ENCODE results near the gene C3. TPM values are rescaled to one million over a fixed set of nuclear protein-coding genes. Genes with fewer than 3 reads are reported as not detected.
"Not testable (repeated sequence)": the region's sequence is repeated elsewhere in the genome, so short reads cannot be mapped to it uniquely, and the experiment has no call there.

C3 gene
- polyA plus RNA-seq, 1 donor, result 60.1 TPM

- DNase-seq, result no peak
These were observed 30.1 kb downstream of the C3 start for GRCh38 chr19:6690160-6690885.

DNA sequence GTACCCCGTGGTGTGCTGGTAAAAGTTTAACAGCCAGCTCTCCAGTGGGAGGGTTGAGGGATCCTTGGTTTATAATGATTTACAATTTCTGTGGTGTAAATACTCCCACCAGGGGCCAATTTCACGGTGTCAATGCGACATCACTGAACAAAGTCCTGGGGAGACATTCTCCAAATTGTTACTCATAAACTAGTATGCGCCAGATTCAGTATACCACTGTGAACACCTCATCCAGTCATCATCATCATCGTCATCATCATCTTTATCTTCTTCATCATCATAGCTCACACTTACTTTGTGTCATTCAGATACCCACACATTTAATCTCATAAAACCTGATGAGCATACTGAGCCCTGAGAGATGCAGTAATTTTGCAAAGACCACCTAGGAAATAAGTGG is 33.3 kb downstream of the C3 start:
- DNase-seq, result no peak

- no peak for DNase-seq
These were observed 33.8 kb downstream of the C3 start for GRCh38 chr19:6686628-6686975.

DNA sequence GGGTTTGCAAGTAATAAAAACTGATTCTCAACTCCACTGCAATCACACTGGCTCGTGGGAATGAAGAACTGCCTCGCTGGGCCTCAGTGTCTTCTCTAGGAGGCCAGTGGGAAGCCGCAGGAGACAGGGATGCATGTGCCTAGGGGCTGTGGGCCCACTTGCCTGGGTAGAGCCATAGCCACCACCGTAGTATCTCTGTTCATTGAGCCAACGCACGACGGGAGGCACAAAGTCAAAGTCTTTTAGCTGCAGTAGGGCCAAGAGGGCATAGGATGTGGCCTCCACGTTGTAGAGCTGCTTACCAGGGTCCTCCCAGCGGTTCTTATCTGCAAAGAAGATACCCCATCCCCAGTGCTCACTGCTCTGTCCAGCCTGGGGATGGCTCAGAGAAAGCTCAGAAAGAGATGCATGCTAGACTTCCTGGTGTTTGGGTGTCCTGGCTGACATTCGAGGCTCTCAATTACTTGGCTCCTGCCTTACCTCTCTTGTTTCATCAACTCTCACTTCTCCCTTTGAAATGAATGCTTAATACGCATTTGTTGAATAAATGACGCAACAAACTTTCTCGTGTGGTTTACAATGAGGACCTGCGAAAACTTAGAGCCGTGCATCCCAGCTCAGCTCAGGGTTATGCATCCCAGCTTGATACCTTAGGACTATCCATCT is 34.4 kb downstream of the C3 start:
- DNase-seq, result no peak

DNA sequence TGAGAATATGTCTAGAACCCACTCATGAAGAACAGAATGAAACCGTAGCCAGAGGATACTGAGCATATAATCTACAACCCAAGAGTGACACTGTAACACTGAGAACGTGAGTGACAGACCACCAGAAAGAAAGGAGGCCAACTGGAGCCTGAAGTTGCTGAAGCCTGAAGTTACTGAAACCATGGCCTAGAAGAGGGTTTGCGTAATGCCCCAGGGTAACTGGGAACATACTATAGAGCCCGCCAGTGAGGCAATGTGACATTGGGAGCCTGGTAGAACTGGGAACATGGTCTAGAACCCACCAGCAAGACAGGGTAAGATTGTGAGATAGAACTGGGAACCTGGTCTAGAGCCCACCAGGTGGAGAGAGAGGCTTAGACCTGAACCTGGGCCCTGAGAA is 35.0 kb downstream of the C3 start:
- DNase-seq, result no peak

- DNase-seq, result no peak
These were observed 36.5 kb downstream of the C3 start for GRCh38 chr19:6683971-6684370.

- DNase-seq, result no peak
These were observed 37.8 kb downstream of the C3 start for GRCh38 chr19:6682607-6683128.

DNA sequence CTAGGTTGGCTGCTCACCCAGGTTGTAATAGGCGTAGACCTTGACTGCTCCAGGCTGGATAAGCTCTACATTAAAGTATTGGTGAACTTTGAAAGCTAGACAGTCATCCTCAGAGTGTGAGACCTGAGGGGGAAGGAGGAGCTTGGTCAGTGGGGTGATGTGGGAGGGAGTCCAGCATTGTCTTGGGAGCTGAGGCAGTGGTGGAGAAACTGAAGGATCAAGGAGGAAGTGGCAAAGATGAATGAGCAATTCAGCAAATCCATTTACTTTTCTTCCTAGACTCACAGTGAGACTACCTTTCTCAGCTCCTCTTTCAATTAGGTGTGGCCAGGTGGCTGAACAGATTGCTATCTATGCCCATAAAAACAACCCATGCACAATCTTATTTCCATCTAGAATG is 40.3 kb downstream of the C3 start:
- DNase-seq, result no peak

GRCh38 chr19:6679139-6679538 is 41.3 kb downstream of the C3 start:
- DNase-seq, result no peak

- DNase-seq, result no peak
These were observed 41.8 kb downstream of the C3 start for GRCh38 chr19:6678690-6679109.

DNA sequence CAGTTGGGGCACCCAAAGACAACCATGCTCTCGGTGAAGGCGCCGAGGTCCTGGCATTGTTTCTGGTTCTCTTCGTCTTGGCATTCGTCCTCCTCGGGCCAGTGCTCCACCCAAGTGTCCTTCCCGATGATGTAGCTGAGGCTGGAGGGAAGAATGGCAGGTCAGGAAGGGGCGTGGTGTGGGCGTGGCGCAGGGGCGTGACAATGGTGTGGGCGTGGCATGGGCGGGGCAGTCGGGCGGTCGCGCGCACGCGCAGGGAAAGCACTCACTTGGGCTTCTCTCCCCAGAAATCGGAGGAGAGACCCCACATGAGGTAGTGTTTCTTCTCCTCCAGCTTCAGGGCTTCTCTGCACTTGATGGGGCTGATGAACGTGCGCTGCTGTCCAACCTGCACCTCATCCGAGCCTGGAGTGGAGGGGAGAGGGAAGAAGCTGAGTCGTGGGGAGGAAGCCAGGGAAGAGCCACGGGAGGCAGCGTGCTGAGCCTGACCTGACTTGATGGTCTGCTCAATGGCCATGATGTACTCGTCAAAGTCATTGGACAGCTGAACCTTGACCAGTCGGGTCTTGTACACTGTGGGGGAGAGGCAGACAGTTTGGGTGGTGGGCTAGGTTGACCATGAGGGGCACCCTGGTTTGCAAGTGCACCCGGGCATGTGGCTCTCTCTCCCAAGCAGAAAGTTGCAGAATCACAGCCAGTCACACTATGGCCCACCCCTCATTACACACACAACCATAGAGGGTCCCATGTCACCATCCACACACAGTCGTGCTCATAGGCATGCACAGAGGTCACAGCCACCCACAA is 42.4 kb downstream of the C3 start:
- DNase-seq, result no peak

DNA sequence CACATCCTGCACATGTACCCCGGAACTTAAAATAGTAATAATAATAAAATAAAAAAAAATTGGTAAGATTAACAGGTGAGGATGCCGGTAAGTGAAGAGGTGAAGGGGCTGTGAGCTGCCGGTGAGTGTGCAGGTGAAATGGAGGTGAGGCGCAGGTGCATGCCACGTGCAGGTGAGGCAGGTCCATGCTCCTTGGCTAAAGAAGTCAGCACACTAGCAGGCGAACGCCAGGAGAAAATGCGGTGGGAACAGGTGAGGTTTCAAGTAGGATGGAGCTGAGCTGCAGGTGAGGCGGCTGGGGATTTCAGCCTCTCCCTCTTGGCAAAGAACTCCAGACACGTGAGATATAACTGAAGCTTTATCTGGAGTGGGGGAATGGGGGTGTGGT is 43.0 kb downstream of the C3 start:
- no peak for DNase-seq

DNA sequence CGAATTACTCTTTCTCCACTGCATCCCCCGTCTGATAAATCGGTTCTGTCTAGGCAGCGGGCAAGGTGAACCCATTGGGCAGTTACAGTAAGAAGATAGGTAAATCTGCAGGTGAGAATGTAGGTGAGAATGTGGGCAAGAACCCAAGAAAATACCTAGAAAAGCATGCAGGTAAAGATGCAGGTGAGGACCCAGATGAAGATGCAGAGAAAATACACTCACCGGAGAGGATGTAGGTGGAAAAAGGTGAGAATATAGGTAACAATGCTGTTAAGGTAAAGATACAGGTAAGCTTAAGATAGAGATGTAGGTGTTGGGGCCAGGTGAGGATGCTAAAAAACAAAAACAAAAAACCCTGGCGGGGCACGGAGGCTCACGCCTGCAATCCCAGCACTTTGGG is 44.2 kb downstream of the C3 start:
- no peak for DNase-seq

DNA sequence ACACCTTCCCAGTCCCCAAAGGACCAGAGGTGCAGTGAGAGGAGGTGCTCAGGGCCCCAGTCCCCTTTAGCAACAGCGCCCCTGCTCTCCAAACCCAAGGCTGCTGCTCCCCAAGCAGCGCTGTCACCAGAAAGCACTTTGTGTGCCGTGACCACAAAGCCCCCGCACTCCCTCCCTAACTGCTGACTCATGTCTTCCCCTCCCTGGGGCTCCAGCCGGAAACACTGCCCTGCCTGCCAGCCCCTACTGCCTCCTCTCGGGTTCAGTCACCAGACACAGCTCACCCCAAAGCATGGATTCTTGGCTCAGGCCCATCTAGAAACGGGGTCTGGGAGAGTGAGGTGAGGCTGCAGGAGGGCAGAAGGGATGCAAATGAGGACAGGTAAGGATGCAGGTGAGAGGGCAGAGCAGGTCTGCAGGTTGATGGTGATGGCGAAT is 45.6 kb downstream of the C3 start:
- DNase-seq, result peak; percentile 19

DNA sequence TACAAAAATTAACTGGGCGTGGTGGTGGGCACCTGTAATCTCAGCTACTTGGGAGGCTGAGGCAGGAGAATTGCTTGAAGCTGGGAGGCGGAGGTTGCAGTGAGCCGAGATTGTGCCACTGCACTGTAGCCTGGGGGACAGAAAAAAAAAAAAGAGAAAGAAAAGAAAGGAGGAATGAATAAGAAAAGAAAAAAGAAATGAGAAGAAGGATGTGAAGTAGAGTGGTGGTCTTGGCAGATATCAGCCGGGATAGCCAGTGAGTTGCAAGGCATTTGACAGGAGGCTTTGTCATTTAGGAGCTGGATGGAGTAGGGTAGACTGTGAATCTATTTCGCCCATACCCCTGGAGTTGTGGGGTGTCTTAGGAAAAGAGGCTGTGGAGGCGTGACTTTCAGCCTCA is 46.0 kb downstream of the C3 start:
- not testable (repeated sequence) for DNase-seq

DNA sequence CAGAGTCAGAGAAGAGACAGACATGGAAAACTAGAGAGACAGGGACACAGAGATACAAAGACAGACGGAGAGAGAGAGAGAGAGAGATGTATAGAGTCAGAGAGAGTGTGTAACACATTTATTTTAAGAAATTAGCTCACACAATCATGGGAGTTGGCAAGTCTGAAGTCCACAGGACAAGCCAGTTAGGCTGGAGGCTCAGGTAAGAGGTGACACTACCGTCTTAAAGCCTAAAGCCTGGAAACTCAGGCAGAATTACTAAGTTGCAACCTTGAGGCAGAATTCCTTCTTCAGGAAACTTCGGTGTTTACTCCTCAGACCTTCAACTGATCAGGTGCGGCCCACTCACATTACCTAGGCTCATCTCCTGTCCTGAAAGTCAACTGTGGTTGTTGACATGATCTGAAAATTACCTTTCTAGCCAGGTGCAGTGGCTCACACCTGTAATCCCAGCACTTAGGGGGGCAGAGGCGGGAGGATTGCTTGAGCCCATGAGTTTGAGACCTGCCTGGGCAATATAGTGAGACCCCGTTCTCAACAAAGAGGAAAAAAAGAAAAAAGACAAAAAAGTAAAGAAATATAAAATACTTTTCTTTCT is 47.7 kb downstream of the C3 start:
- DNase-seq, result no peak

- no peak for DNase-seq
These were observed 48.5 kb downstream of the C3 start for GRCh38 chr19:6671960-6672359.

- DNase-seq, result no peak
These were observed 51.8 kb downstream of the C3 start for GRCh38 chr19:6668691-6669090.

DNA sequence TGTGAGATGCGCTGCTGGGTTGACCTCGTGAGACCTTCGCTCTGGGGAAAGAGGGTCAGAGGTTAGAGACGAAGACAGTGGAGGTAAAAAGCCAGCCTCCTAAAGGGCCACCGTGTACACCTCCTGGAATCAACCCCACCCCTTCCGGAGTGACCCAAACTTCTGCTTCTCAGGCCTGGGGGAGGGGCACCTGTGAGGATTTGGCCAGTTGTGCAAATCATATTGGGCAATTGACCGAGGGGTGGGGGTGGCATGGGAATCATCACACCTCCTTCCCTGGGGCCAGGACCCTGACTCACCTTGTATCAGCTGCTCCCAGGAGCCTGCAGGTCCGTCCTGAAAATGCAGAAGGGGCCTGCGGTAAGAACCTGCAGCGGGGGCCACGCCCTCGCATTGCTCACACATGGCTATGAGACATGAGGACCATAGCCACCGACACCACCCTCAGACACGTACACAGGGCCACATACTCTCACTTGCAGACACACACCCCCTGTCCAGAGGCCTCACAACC is 53.3 kb downstream of the C3 start:
- no peak for DNase-seq

DNA sequence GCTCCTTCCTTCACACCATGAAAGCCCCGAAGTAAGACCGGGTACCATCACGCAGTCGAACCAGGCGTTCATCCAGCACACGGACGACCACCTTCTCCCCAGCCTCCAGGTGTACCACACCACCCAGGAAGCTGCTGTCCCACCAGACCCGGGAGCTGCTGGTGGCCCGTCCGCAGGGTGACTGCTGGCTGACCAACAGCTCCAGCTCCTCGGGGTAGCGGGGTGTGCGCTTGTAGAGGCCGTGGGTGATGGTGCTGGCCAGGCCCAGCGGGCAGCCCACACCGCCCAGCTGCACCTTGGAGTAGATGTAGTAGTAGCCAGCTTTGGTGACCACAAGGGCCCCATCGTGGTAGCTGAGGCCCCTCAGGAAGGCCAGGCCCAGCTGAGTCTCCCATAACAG is 55.5 kb downstream of the C3 start:
- no peak for DNase-seq

GRCh38 chr19:6663236-6664201 is 56.9 kb downstream of the C3 start:
- DNase-seq, result no peak

- no peak for DNase-seq
These were observed 57.7 kb downstream of the C3 start for GRCh38 chr19:6662702-6663101.
